Measurements from ENCODE around the gene TDRD7.
"Not testable (repeated sequence)": the region's sequence is repeated elsewhere in the genome, so short reads cannot be mapped to it uniquely, and the experiment has no call there.

The TDRD7 gene

GRCh38 chr9:97425973-97426336 is 14.1 kb downstream of the TDRD7 start:
- no peak for DNase-seq

GRCh38 chr9:97427885-97428284 is 16.0 kb downstream of the TDRD7 start:
- no peak for DNase-seq

- DNase-seq, result no peak
These were observed 18.6 kb downstream of the TDRD7 start for GRCh38 chr9:97430316-97431043.

- no peak for DNase-seq
These were observed 19.1 kb downstream of the TDRD7 start for GRCh38 chr9:97431044-97431441.

- DNase-seq, result no peak
These were observed 19.8 kb downstream of the TDRD7 start for GRCh38 chr9:97431549-97432143.

- DNase-seq, result no peak
These were observed 25.2 kb downstream of the TDRD7 start for GRCh38 chr9:97437051-97437600.

- DNase-seq, result no peak
These were observed 26.4 kb downstream of the TDRD7 start for GRCh38 chr9:97438257-97438656.

- DNase-seq, result no peak
These were observed 26.8 kb downstream of the TDRD7 start for GRCh38 chr9:97438666-97439065.

- no peak for DNase-seq
These were observed 28.3 kb downstream of the TDRD7 start for GRCh38 chr9:97440160-97440559.

- DNase-seq, result no peak
These were observed 29.8 kb downstream of the TDRD7 start for GRCh38 chr9:97441729-97442128.

- no peak for DNase-seq
These were observed 33.3 kb downstream of the TDRD7 start for GRCh38 chr9:97445119-97445701.

- no peak for DNase-seq
These were observed 35.1 kb downstream of the TDRD7 start for GRCh38 chr9:97447001-97447400.

GRCh38 chr9:97453573-97453972 is 41.7 kb downstream of the TDRD7 start:
- not testable (repeated sequence) for DNase-seq

- not testable (repeated sequence) for DNase-seq
These were observed 44.9 kb downstream of the TDRD7 start for GRCh38 chr9:97456841-97457240.

- no peak for DNase-seq
These were observed 47.4 kb downstream of the TDRD7 start for GRCh38 chr9:97459326-97459725.

- DNase-seq, result no peak
These were observed 50.3 kb downstream of the TDRD7 start for GRCh38 chr9:97462159-97462558.

GRCh38 chr9:97462914-97463313 is 51.0 kb downstream of the TDRD7 start:
- DNase-seq, result no peak

- DNase-seq, result peak; percentile 8 to 94 (median 72)
These were observed 57.0 kb downstream of the TDRD7 start for GRCh38 chr9:97468658-97469448.

- peak in 15 of 56 donors; percentile 3 to 34 (median 15) for DNase-seq
These were observed 58.2 kb downstream of the TDRD7 start for GRCh38 chr9:97470076-97470475.

- no peak for DNase-seq
These were observed 61.8 kb downstream of the TDRD7 start for GRCh38 chr9:97473717-97474116.

GRCh38 chr9:97474372-97474925 is 62.6 kb downstream of the TDRD7 start:
- no peak for DNase-seq

All from amygdala (tissue), 56 donors.